CD4-positive, alpha-beta memory T cell (primary cell): Measurements from ENCODE around the gene NCAPD2. TPM values are rescaled to one million over a fixed set of nuclear protein-coding genes. Genes with fewer than 3 reads are reported as not detected.
A peak's percentile ranks its signal among the peaks of the same experiment; 100 is the strongest.

Experiments
- CTCF ChIA-PET: fragments of 350-600 bp; sonication (Branson Sonifier 250); formaldehyde crosslinking; loops from one replicate; lab custom pipeline; 2021; ENCODE audit warnings: inconsistent platforms; ENCODE audit not compliant: partially characterized antibody; lab: Charles Lee
- POLR2A ChIA-PET: fragments of 350-600 bp; sonication (Branson Sonifier 250); formaldehyde crosslinking; loops from one replicate; lab custom pipeline; 2021; ENCODE audit not compliant: partially characterized antibody; lab: Charles Lee
- DNase-seq, 5 donors: peaks; one replicate each; pipeline versions ENCODE4 v3.0.0 to v3.0.0-alpha.2; 2020 to 2022; ENCODE audit warnings: mixed read lengths in 1 of 5
- H3K27ac ChIP-seq: one replicate; pipeline ENCODE4 v1.7.0; 2013; ENCODE audit warnings: low read depth, low read length
- H3K27me3 ChIP-seq: 2 replicates; pipeline ENCODE4 v1.7.0; 2013; ENCODE audit warnings: mild to moderate bottlenecking, low read length, moderate library complexity; ENCODE audit not compliant: insufficient read depth
- H3K36me3 ChIP-seq: 2 replicates; pipeline ENCODE4 v1.7.0; 2013; ENCODE audit warnings: mild to moderate bottlenecking, low read length, moderate library complexity; ENCODE audit not compliant: insufficient read depth
- H3K4me1 ChIP-seq: 2 replicates; pipeline ENCODE4 v1.7.0; 2013; ENCODE audit warnings: mild to moderate bottlenecking, low read length, moderate library complexity; ENCODE audit not compliant: insufficient read depth
- H3K4me3 ChIP-seq, 2 donors: one replicate each; pipeline ENCODE4 v1.7.0; 2013; ENCODE audit warnings: low read length in 2 of 2, mild to moderate bottlenecking in 1 of 2
- H3K9me3 ChIP-seq, 2 donors: one replicate each; pipeline ENCODE4 v1.7.0; 2013; ENCODE audit warnings: low read length in 2 of 2, control low read depth in 1 of 2; ENCODE audit not compliant: control insufficient read depth in 1 of 2
- H3K27ac Mint-ChIP-seq, 7 donors: one replicate each; pipeline ENCODE4 v1.8.0; 2020 to 2021; ENCODE audit warnings: mixed read lengths in 7 of 7, mild to moderate bottlenecking in 6 of 7, inconsistent platforms in 3 of 7, moderate library complexity in 3 of 7
- H3K27me3 Mint-ChIP-seq, 2 donors: one replicate each; pipeline ENCODE4 v1.8.0; 2020 to 2021; ENCODE audit warnings: mixed read lengths in 2 of 2
- H3K36me3 Mint-ChIP-seq, 2 donors: one replicate each; pipeline ENCODE4 v1.8.0; 2020 to 2021; ENCODE audit warnings: mixed read lengths in 2 of 2, inconsistent platforms in 1 of 2, mild to moderate bottlenecking in 1 of 2
- H3K4me1 Mint-ChIP-seq, 4 donors: one replicate each; pipeline ENCODE4 v1.8.0; 2020 to 2021; ENCODE audit warnings: mixed read lengths in 4 of 4, mild to moderate bottlenecking in 1 of 4
- H3K4me3 Mint-ChIP-seq, 8 donors: one replicate each; pipeline ENCODE4 v1.8.0; 2020 to 2021; ENCODE audit warnings: mixed read lengths in 8 of 8, mild to moderate bottlenecking in 7 of 8, moderate library complexity in 6 of 8, inconsistent platforms in 3 of 8
- H3K9me3 Mint-ChIP-seq, 8 donors: one replicate each; pipeline ENCODE4 v1.8.0; 2020 to 2021; ENCODE audit warnings: mixed read lengths in 8 of 8, mild to moderate bottlenecking in 5 of 8, inconsistent platforms in 3 of 8, moderate library complexity in 1 of 8
- intact Hi-C: fragments of 100-400 bp; cut with micrococcal nuclease; formaldehyde crosslinking; loops from one replicate; pipeline ENCODE4 v1.15.1; 2023
- polyA plus RNA-seq, 2 donors: library from polyadenylated mRNA; unstranded; fragments of 300-500 nt; fragmentation: Illumina TruSeq; gene quantifications; one replicate each; pipeline ENCODE4 v1.2.3, GENCODE V29; 2021
- total RNA-seq, 2 experiments: library from RNA; stranded (reverse); gene quantifications; one replicate each; pipeline ENCODE4 v1.2.3, GENCODE V29; 2021

Gene NCAPD2
- total and polyA plus RNA-seq, 4 experiments from 2014 or later: 15.7 to 39.8 (median 33.6) TPM

GRCh38 chr12:6563448-6564050 lies 69.6 kb downstream of the NCAPD2 start:
- no peaks in the 10 kb centered on the region for H3K27me3 ChIP-seq
- ChIA-PET CTCF (interaction anchor here (0.7 to 4.6 kb wide), 21 partner anchors 9 to 642 kb away, joined by 3 to 61 read pairs (median 4); partner anchors contain the start of genes GAPDH, IFFO1 and ZNF384), POLR2A (interaction anchor here (0.6 to 1.5 kb wide), 5 partner anchors 10 to 93 kb away, joined by 3 to 5 read pairs (median 4); partner anchors contain the start of gene VAMP1)
- intact Hi-C loops: loop anchor here (2.0 to 10.0 kb wide), 2 partner anchors 215 to 261 kb away; partner anchors contain the start of genes GPR162 and P3H3
- H3K4me1 ChIP-seq: peaks cover 33% of the 10 kb centered on the region
- peaks cover 56 to 72% of the 10 kb centered on the region in 2 donors for H3K36me3 Mint-ChIP-seq
- peak overlapping the region in 6 of 7 donors; percentile 57 to 90 (median 68) for H3K27ac Mint-ChIP-seq
- peaks cover 19 to 48% (median 36%) of the 10 kb centered on the region in 4 donors for H3K4me1 Mint-ChIP-seq
- no peak overlapping the region for H3K27ac ChIP-seq
- no peaks in the 10 kb centered on the region for H3K9me3 ChIP-seq
- peak; percentile 55 to 62 (median 58) for DNase-seq
- H3K27me3 Mint-ChIP-seq: no peaks in the 10 kb centered on the region
- H3K36me3 ChIP-seq: peaks cover 54% of the 10 kb centered on the region
- no peak overlapping the region for H3K4me3 ChIP-seq
- H3K4me3 Mint-ChIP-seq: peak overlapping the region in 1 of 8 donors; percentile 57
- H3K9me3 Mint-ChIP-seq: no peaks in the 10 kb centered on the region

GRCh38 chr12:6567112-6567670 lies 73.3 kb downstream of the NCAPD2 start:
- Histone ChIP-seq H3K9me3 (no peaks in the 10 kb centered on the region), H3K36me3 (peaks cover 37% of the 10 kb centered on the region), H3K4me1 (peaks cover 50% of the 10 kb centered on the region), H3K27ac (peak overlapping the region; percentile 85), H3K4me3 (peak overlapping the region; percentile 64 to 83), H3K27me3 (no peaks in the 10 kb centered on the region)
- Mint-ChIP-seq H3K27ac (peak overlapping the region; percentile 98 to 100 (median 99)), H3K4me1 (peaks cover 22 to 63% (median 45%) of the 10 kb centered on the region in 4 donors), H3K4me3 (peak overlapping the region; percentile 99 to 100 (median 100)), H3K9me3 (no peaks in the 10 kb centered on the region), H3K36me3 (peaks cover 39 to 67% of the 10 kb centered on the region in 2 donors), H3K27me3 (no peaks in the 10 kb centered on the region)
- DNase-seq: no peak
- POLR2A ChIA-PET: interaction anchor here (1.6 to 4.8 kb wide), 9 partner anchors 11 to 185 kb away, joined by 4 to 40 read pairs (median 9); partner anchors contain the start of genes GAPDH, IFFO1, MLF2 and VAMP1
- CTCF ChIA-PET: interaction anchor here (1.2 to 2.0 kb wide), 4 partner anchors 14 to 101 kb away, joined by 3 to 5 read pairs (median 4); no protein-coding TSS in a partner anchor
- intact Hi-C loops: loop anchor here (5.0 to 10.0 kb wide), 2 partner anchors 95 to 258 kb away; partner anchors contain the start of genes GPR162, ING4 and P3H3

GRCh38 chr12:6569312-6569711 lies 75.4 kb downstream of the NCAPD2 start:
- peak overlapping the region; percentile 72 to 100 (median 87) for H3K27ac Mint-ChIP-seq
- H3K36me3 Mint-ChIP-seq: peaks cover 37 to 64% of the 10 kb centered on the region in 2 donors
- peaks cover 42% of the 10 kb centered on the region for H3K4me1 ChIP-seq
- H3K4me3 ChIP-seq: no peak overlapping the region
- ChIA-PET POLR2A (interaction anchor here (0.9 to 4.8 kb wide), 3 partner anchors 14 to 283 kb away, joined by 3 to 40 read pairs (median 10); partner anchors contain the start of genes IFFO1, USP5 and ZNF384), CTCF (interaction anchor here (1.1 to 2.0 kb wide), 2 partner anchors 18 to 154 kb away, joined by 3 to 5 read pairs; partner anchors contain the start of gene COPS7A)
- H3K27me3 ChIP-seq: no peaks in the 10 kb centered on the region
- H3K27ac ChIP-seq: peak overlapping the region; percentile 10
- H3K9me3 Mint-ChIP-seq: no peaks in the 10 kb centered on the region
- peaks cover 17 to 56% (median 36%) of the 10 kb centered on the region in 4 donors for H3K4me1 Mint-ChIP-seq
- no peaks in the 10 kb centered on the region for H3K27me3 Mint-ChIP-seq
- H3K9me3 ChIP-seq: no peaks in the 10 kb centered on the region
- intact Hi-C loops: loop anchor here (2.0 to 10.0 kb wide), 4 partner anchors 37 to 255 kb away; partner anchors contain the start of genes CHD4, GPR162, ING4 and P3H3
- peak overlapping the region; percentile 65 to 100 (median 100) for H3K4me3 Mint-ChIP-seq
- H3K36me3 ChIP-seq: peaks cover 36% of the 10 kb centered on the region
- DNase-seq: no peak

GRCh38 chr12:6569786-6570185 lies 75.9 kb downstream of the NCAPD2 start:
- H3K4me3 ChIP-seq: no peak overlapping the region
- H3K9me3 ChIP-seq: no peaks in the 10 kb centered on the region
- Mint-ChIP-seq H3K27ac (peak overlapping the region; percentile 72 to 100 (median 84)), H3K9me3 (no peaks in the 10 kb centered on the region), H3K36me3 (peaks cover 36 to 66% of the 10 kb centered on the region in 2 donors), H3K27me3 (no peaks in the 10 kb centered on the region), H3K4me1 (peaks cover 17 to 53% (median 33%) of the 10 kb centered on the region in 4 donors), H3K4me3 (peak overlapping the region; percentile 55 to 100 (median 70))
- CTCF ChIA-PET: interaction anchor here (1.2 to 4.0 kb wide), 8 partner anchors 12 to 129 kb away, joined by 3 to 15 read pairs (median 6); no protein-coding TSS in a partner anchor
- DNase-seq: no peak
- H3K36me3 ChIP-seq: peaks cover 40% of the 10 kb centered on the region
- no peaks in the 10 kb centered on the region for H3K27me3 ChIP-seq
- H3K4me1 ChIP-seq: peaks cover 42% of the 10 kb centered on the region
- intact Hi-C loops: loop anchor here (2.0 to 10.0 kb wide), 4 partner anchors 37 to 255 kb away; partner anchors contain the start of genes CHD4, GPR162, ING4 and P3H3
- POLR2A ChIA-PET: interaction anchor here (1.4 to 1.7 kb wide), 3 partner anchors 32 to 154 kb away, joined by 3 to 10 read pairs (median 4); partner anchors contain the start of gene COPS7A
- H3K27ac ChIP-seq: peak overlapping the region; percentile 10

- Histone ChIP-seq H3K36me3 (peaks cover 40% of the 10 kb centered on the region), H3K27me3 (no peaks in the 10 kb centered on the region), H3K4me1 (peaks cover 42% of the 10 kb centered on the region), H3K4me3 (no peak overlapping the region), H3K9me3 (no peaks in the 10 kb centered on the region), H3K27ac (no peak overlapping the region)
- DNase-seq: peak in 3 of 5 donors; percentile 20 to 29 (median 25)
- ChIA-PET CTCF (interaction anchor here (0.7 to 4.0 kb wide), 18 partner anchors 13 to 283 kb away, joined by 3 to 15 read pairs (median 4); partner anchors contain the start of genes CHD4 and ZNF384), POLR2A (interaction anchor here (1.1 to 1.7 kb wide), 5 partner anchors 25 to 153 kb away, joined by 3 to 10 read pairs (median 4); partner anchors contain the start of gene COPS7A)
- Mint-ChIP-seq H3K27me3 (no peaks in the 10 kb centered on the region), H3K4me3 (peak overlapping the region in 5 of 8 donors; percentile 10 to 100 (median 61)), H3K9me3 (no peaks in the 10 kb centered on the region), H3K36me3 (peaks cover 39 to 70% of the 10 kb centered on the region in 2 donors), H3K4me1 (peaks cover 17 to 51% (median 33%) of the 10 kb centered on the region in 4 donors), H3K27ac (peak overlapping the region; percentile 67 to 100 (median 75))
- intact Hi-C loops: no loop called here
Measured at GRCh38 chr12:6570264-6570887, 76.5 kb downstream of the NCAPD2 start.

GRCh38 chr12:6573001-6573400 lies 79.1 kb downstream of the NCAPD2 start:
- intact Hi-C loops: no loop called here
- Histone ChIP-seq H3K27ac (no peak overlapping the region), H3K36me3 (peaks cover 51% of the 10 kb centered on the region), H3K4me1 (peaks cover 20% of the 10 kb centered on the region), H3K27me3 (no peaks in the 10 kb centered on the region), H3K9me3 (no peaks in the 10 kb centered on the region), H3K4me3 (no peak overlapping the region)
- H3K4me1 Mint-ChIP-seq: peaks cover 9 to 26% (median 16%) of the 10 kb centered on the region in 4 donors
- H3K9me3 Mint-ChIP-seq: no peaks in the 10 kb centered on the region
- ChIA-PET CTCF (interaction anchor here (1.0 to 4.0 kb wide), 3 partner anchors 10 to 31 kb away, joined by 3 to 15 read pairs (median 6); no protein-coding TSS in a partner anchor), POLR2A (interaction anchor here (0.6 to 1.2 kb wide), 4 partner anchors 20 to 104 kb away, joined by 3 to 5 read pairs (median 3); no protein-coding TSS in a partner anchor)
- H3K4me3 Mint-ChIP-seq: no peak overlapping the region
- H3K36me3 Mint-ChIP-seq: peaks cover 46 to 70% of the 10 kb centered on the region in 2 donors
- no peaks in the 10 kb centered on the region for H3K27me3 Mint-ChIP-seq
- H3K27ac Mint-ChIP-seq: peak overlapping the region in 6 of 7 donors; percentile 24 to 81 (median 50)
- no peak for DNase-seq
